ENCODE results near the gene CLDN34. TPM values are rescaled to one million over a fixed set of nuclear protein-coding genes. Genes with fewer than 3 reads are reported as not detected.

Gene CLDN34
- polyA plus RNA-seq, 1 of the 3 experiments (the other 2 are of a cell fraction), result not detected

DNA sequence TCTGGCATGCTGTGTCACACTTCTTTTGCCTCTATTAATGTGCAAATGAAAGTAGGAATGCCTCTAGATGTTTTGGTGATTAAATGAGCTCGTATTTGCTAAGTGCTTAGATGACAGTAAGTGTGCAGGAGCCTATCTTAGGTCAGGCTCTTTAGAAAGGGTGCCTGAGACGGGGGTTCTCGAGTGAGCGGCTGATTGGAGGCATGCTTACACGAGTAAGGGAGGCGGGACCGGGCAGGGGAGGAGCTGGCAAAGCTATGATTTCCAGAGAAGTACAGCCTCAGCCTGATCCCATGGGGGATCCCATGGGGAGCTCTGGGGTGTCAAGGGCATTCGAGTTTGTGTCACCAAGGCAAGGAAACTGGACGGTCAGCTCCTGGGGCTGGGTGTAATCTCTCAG, 44.8 kb downstream of the CLDN34 start:
- 53% methylated on average over 8 of the region's 9 CpGs for WGBS (ENCODE audit: low lambda C conversion rate)
- Histone ChIP-seq H3K9me3 (no peaks in the 10 kb centered on the region), H3K4me1 (ENCODE audit: control insufficient read depth in 1 of 2, insufficient read depth in 2 of 2, low read depth in 1 of 2, low read length in 1 of 2) (peaks cover 0 to 4% of the 10 kb centered on the region in 2 experiments; a peak in 2 of 4 replicates), H3K79me2 (ENCODE audit: insufficient read depth) (peaks cover 9% of the 10 kb centered on the region; the same call in 1 of the 2 replicates), H3K36me3 (replicated peaks in 1 of 2; ENCODE audit: control insufficient read depth in 1 of 2, insufficient read depth in 2 of 2, low read length in 1 of 2) (no peaks in the 10 kb centered on the region), H3K4me2 (no peak overlapping the region), H3K9ac (no peak overlapping the region), H4K20me1 (ENCODE audit: insufficient read depth) (no peaks in the 10 kb centered on the region), H3K27me3 (ENCODE audit: insufficient read depth) (no peaks in the 10 kb centered on the region), H3K27ac (ENCODE audit: low read depth in 2 of 2, low read length in 1 of 2) (no peak overlapping the region), H3K4me3 (ENCODE audit: low read depth in 2 of 2, low read length in 1 of 2) (no peak overlapping the region), H2AFZ (ENCODE audit: low read depth) (no peak overlapping the region), H3K9me2 (no peaks in the 10 kb centered on the region), H3F3A (replicated peaks; ENCODE audit: insufficient read depth) (peaks cover 2% of the 10 kb centered on the region)
- CTCF ChIA-PET, result interaction anchor here (1.2 to 1.4 kb wide), 2 partner anchors 17 to 108 kb away, joined by 3 to 4 read pairs; no protein-coding TSS in a partner anchor
- TF ChIP-seq, protein P1, sequence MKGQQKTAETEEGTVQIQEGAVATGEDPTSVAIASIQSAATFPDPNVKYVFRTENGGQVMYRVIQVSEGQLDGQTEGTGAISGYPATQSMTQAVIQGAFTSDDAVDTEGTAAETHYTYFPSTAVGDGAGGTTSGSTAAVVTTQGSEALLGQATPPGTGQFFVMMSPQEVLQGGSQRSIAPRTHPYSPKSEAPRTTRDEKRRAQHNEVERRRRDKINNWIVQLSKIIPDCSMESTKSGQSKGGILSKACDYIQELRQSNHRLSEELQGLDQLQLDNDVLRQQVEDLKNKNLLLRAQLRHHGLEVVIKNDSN (IDR thresholded peaks at IDR 0.05; ENCODE audit: borderline replicate concordance, low read depth), result no peak
- TF ChIP-seq, protein P2, sequence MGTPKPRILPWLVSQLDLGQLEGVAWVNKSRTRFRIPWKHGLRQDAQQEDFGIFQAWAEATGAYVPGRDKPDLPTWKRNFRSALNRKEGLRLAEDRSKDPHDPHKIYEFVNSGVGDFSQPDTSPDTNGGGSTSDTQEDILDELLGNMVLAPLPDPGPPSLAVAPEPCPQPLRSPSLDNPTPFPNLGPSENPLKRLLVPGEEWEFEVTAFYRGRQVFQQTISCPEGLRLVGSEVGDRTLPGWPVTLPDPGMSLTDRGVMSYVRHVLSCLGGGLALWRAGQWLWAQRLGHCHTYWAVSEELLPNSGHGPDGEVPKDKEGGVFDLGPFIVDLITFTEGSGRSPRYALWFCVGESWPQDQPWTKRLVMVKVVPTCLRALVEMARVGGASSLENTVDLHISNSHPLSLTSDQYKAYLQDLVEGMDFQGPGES (IDR thresholded peaks at IDR 0.05; ENCODE audit: low read depth, low read length), result no peak
- no peak for TF ChIP-seq TEAD4 (IDR thresholded peaks at IDR 0.05; ENCODE audit: borderline replicate concordance, insufficient read depth)
- no peak for TF ChIP-seq RCOR1 (IDR thresholded peaks at IDR 0.05; ENCODE audit: low read length)
- no peak for TF ChIP-seq NRF1 (IDR thresholded peaks at IDR 0.05; ENCODE audit: low read depth, low read length)
- TF ChIP-seq ELF1 (IDR thresholded peaks at IDR 0.05), result no peak
- TF ChIP-seq RXRA (IDR thresholded peaks at IDR 0.05; ENCODE audit: borderline replicate concordance, low read depth), result no peak
- TF ChIP-seq GABPA (IDR thresholded peaks at IDR 0.05; ENCODE audit: low read depth), result no peak
- no peak for TF ChIP-seq RAD21 (IDR thresholded peaks at IDR 0.05; ENCODE audit: low read length)
- TF ChIP-seq, protein P3, sequence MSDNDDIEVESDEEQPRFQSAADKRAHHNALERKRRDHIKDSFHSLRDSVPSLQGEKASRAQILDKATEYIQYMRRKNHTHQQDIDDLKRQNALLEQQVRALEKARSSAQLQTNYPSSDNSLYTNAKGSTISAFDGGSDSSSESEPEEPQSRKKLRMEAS (IDR thresholded peaks at IDR 0.05; ENCODE audit: low read depth), result no peak
- TF ChIP-seq TAF1 (IDR thresholded peaks at IDR 0.05; ENCODE audit: borderline replicate concordance, low read depth, low read length), result no peak
- TF ChIP-seq SIN3A (IDR thresholded peaks at IDR 0.05; ENCODE audit: borderline replicate concordance, low read depth, low read length), result no peak
- no peak for TF ChIP-seq MEF2A (IDR thresholded peaks at IDR 0.05; ENCODE audit: borderline replicate concordance, low read depth)
- TF ChIP-seq EZH2phosphoT487 (IDR thresholded peaks at IDR 0.05; ENCODE audit: borderline replicate concordance, low read depth), result no peak
- TF ChIP-seq YY1 (IDR thresholded peaks at IDR 0.05; ENCODE audit: low read depth), result no peak
- TF ChIP-seq, protein P4, sequence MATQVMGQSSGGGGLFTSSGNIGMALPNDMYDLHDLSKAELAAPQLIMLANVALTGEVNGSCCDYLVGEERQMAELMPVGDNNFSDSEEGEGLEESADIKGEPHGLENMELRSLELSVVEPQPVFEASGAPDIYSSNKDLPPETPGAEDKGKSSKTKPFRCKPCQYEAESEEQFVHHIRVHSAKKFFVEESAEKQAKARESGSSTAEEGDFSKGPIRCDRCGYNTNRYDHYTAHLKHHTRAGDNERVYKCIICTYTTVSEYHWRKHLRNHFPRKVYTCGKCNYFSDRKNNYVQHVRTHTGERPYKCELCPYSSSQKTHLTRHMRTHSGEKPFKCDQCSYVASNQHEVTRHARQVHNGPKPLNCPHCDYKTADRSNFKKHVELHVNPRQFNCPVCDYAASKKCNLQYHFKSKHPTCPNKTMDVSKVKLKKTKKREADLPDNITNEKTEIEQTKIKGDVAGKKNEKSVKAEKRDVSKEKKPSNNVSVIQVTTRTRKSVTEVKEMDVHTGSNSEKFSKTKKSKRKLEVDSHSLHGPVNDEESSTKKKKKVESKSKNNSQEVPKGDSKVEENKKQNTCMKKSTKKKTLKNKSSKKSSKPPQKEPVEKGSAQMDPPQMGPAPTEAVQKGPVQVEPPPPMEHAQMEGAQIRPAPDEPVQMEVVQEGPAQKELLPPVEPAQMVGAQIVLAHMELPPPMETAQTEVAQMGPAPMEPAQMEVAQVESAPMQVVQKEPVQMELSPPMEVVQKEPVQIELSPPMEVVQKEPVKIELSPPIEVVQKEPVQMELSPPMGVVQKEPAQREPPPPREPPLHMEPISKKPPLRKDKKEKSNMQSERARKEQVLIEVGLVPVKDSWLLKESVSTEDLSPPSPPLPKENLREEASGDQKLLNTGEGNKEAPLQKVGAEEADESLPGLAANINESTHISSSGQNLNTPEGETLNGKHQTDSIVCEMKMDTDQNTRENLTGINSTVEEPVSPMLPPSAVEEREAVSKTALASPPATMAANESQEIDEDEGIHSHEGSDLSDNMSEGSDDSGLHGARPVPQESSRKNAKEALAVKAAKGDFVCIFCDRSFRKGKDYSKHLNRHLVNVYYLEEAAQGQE (IDR thresholded peaks at IDR 0.05; ENCODE audit: low read depth, low read length), result no peak
- no peak for DNase-seq
- POLR2A ChIA-PET, result no interaction called here

Measured in SK-N-SH (cell line).